GM18520 (cell line): ENCODE data around the gene LRRC3C.
"Not testable (repeated sequence)": the region's sequence is repeated elsewhere in the genome, so short reads cannot be mapped to it uniquely, and the experiment has no call there.

Source experiments
- ATAC-seq: cut with Tn5 transposase; IDR thresholded peaks from one replicate; pipeline ENCODE4 v1.9.1; 2021; ENCODE audit not compliant: unreplicated experiment

Gene LRRC3C, protein sequence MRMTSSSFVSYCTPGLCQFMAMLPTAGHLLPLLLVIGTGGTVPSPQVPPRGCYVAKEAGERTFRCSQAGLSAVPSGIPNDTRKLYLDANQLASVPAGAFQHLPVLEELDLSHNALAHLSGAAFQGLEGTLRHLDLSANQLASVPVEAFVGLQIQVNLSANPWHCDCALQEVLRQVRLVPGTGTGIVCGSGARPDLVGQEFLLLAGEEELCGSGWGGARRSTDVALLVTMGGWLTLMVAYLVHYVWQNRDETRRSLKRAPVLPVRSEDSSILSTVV

GRCh38 chr17:39927101-39927928 lies at the start of gene LRRC3C, which contains the start of gene ORMDL3:
LRRC3C (plus strand) TSS chr17:39927732; CDS start chr17:39941524, 13,792 bp downstream.
ORMDL3 (minus strand) TSS chr17:39927601; CDS start chr17:39924203, 3,398 bp downstream.
- peak; percentile 73 for ATAC-seq

DNA sequence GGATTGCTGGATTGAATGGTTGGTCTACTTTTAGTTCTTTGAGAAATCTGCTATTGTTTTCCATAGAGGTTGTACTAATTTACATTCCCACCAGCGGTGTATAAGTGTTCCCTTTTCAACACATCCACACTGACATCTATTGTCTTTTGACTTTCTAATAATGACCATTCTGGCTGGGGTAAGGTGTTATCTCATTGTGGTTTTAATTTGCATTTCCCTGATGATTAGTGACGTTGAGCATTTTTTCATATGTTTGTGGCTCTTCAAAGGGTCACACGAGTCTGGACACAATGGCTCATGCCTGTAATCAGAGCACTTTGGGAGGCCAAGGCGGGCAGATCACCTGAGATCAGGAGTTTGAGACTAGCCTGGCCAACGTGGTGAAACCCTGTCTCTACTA lies 41.4 kb upstream of the LRRC3C start:
- ATAC-seq, result not testable (repeated sequence)

- ATAC-seq, result no peak
Measured at GRCh38 chr17:39887078-39887477, 40.5 kb upstream of the LRRC3C start.

- ATAC-seq, result no peak
Measured at GRCh38 chr17:39889200-39889599, 38.3 kb upstream of the LRRC3C start.

GRCh38 chr17:39894681-39895376 lies 32.7 kb upstream of the LRRC3C start:
- no peak for ATAC-seq

- no peak for ATAC-seq
Measured at GRCh38 chr17:39898088-39898487, 29.4 kb upstream of the LRRC3C start.

- no peak for ATAC-seq
Measured at GRCh38 chr17:39899215-39899614, 28.3 kb upstream of the LRRC3C start.

DNA sequence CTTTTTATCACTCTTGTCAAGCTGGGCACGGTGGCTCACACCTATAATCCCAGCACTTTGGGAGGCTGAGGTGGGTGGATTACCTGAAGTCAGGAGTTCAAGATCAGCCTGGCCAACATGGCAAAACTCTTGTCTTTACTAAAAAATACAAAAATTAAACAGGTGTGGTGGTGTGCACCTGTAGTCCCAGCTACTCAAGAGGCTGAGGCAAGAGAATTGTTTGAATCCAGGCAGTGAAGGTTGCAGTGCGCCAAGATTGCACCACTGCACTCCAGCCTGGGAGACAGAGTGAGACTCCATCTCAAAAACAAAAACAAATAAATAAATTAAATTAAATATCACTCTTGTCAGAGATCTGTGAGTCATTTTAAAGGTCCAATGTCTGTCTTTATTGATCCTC lies 25.5 kb upstream of the LRRC3C start:
- ATAC-seq, result not testable (repeated sequence)

GRCh38 chr17:39903158-39903884 lies 24.2 kb upstream of the LRRC3C start:
- no peak for ATAC-seq

DNA sequence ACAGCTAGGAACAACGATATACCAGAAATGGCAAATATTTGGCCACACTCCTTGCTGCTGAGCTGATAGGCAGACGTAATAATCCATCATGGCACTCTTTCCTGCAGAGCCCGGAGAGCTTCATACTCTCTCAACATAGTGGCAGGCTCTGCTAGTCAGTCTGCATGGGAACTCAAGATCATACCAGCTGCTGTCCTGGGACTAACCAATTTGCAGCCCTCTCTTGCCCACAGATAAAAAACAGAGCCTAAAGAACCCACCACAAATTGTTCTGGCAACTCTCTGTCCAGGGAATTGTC lies 22.6 kb upstream of the LRRC3C start:
- ATAC-seq, result no peak

DNA sequence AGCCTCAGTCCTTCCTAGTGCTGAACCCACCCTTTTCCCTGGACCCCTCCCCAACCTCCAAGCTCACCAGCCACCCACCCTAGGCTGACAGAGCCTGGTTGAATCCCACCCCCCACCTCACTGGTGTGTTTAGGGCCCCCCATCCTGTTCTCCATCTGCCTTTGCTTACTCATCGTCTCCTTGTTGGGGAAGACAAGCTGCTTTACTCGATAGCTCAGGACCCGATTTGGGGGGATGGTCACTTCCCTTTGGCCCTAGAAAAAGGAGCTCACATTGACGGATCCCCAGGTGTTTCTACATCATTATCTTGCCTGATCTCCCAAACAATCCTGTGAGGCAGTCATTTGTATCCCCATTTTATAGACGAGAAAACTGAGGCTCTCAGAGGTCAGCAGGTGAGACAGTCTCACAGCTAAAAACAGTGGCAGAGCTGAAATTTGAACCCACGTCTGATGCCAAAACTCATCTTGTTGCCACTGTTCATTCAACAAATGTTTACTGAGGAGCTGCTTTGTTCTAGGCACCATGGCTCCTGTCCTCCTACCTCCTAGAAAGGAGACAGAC lies 18.7 kb upstream of the LRRC3C start:
- ATAC-seq, result no peak

- ATAC-seq, result no peak
Measured at GRCh38 chr17:39913989-39914388, 13.5 kb upstream of the LRRC3C start.

GRCh38 chr17:39915559-39915958 lies 12.0 kb upstream of the LRRC3C start:
- no peak for ATAC-seq

GRCh38 chr17:39916918-39917317 lies 10.6 kb upstream of the LRRC3C start:
- ATAC-seq, result no peak

DNA sequence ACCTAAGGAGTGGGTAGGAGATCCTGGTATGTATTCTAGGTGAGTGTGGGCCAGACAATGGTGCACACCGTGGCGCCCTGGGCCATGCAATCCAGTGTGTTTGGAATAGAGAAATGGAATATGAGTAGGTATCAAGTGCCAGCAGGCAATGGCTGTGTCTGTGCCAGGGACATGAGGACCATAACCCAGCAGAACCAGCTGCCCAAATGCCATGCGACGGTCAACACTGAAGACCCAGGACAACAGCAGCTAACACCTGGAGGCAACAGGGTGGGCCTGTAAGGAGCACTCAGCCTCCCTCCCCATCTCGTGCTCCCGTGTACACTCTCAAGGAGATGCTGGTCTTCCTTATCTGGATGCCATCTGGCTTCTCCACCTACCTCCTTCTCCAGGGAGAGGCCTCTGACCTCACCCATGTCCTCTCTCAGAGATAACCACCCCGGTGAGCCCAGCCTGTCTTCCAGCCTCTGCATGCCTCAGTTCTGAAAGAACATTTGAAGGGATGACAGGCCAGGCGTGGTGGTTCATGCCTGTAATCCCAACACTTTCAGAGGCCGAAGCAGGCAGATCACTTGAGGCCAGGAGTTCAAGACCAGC lies 8.3 kb upstream of the LRRC3C start:
- no peak for ATAC-seq

GRCh38 chr17:39920218-39921210 lies 7.0 kb upstream of the LRRC3C start:
- ATAC-seq, result no peak

GRCh38 chr17:39921323-39921722 lies 6.2 kb upstream of the LRRC3C start:
- no peak for ATAC-seq

DNA sequence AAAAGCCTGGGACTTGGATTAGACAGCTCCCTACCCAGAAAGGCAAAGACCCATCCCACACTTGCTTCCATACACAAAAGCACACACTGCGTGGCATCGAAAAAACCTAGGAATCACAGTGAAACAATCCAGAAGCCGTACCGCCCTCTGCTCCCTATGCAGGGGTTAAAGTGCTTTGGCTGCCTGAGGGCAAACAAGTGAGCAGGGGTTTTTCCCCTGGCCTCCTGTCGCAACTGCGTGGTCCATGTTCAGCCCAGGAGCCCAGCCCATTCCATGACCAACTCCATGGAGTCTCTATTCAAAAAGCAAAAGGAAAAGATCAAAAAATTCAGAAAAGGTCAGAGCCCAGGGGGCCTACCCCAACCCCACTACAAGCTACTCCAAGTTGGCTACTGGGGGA lies 5.5 kb upstream of the LRRC3C start:
- ATAC-seq, result no peak

- ATAC-seq, result no peak
Measured at GRCh38 chr17:39923230-39923629, 4.3 kb upstream of the LRRC3C start.
